Adrenal gland (tissue), 12 donors: Measurements from ENCODE around the gene SYNE1. TPM values are rescaled to one million over a fixed set of nuclear protein-coding genes. Genes with fewer than 3 reads are reported as not detected.
A peak's percentile ranks its signal among the peaks of the same experiment; 100 is the strongest.

Source experiments
- DNase-seq, 7 donors: peaks; one replicate each; pipeline ENCODE4 v3.0.0-alpha.2; 2019 to 2020
- H3K27ac ChIP-seq, 5 donors: fragments of 200-600 bp; sonication (generic) in 4 of 5; 1 replicate in 3 of 5; 2 replicates in 2 of 5; pipeline versions ENCODE4 v1.5.1 to v1.8.0; 2016 to 2020; ENCODE audit warnings: mild to moderate bottlenecking in 1 of 5
- H3K27me3 ChIP-seq: fragments of 200-600 bp; 2 replicates; pipeline ENCODE4 v1.8.0; 2021
- H3K36me3 ChIP-seq, 2 donors: fragments of 200-600 bp; replicated peaks in 1 of 2; 1 replicate in 1 of 2; 2 replicates in 1 of 2; pipeline versions ENCODE4 v1.5.1 to v1.8.0; 2018 to 2022
- H3K4me1 ChIP-seq, 2 donors: fragments of 200-600 bp; replicated peaks in 1 of 2; 1 replicate in 1 of 2; 2 replicates in 1 of 2; pipeline versions ENCODE4 v1.5.1 to v1.8.0; 2018 to 2021
- H3K4me3 ChIP-seq, 4 donors: fragments of 200-600 bp; sonication (generic) in 3 of 4; one replicate each; pipeline ENCODE4 v1.5.1; 2016 to 2018
- H3K9me3 ChIP-seq, 3 donors: fragments of 200-600 bp; sonication (generic) in 1 of 3; replicated peaks in 1 of 3; 1 replicate in 2 of 3; 2 replicates in 1 of 3; pipeline versions ENCODE4 v1.5.1 to v1.8.0; 2016 to 2021
- CTCF ChIP-seq, 6 experiments: fragments of 450-650 bp in 4 of 6; fragments of 200-600 bp in 2 of 6; sonication (generic) in 1 of 6; IDR thresholded peaks; 1 replicate in 5 of 6; 2 replicates in 1 of 6; pipeline versions ENCODE4 v1.5.1 to v1.8.0; 2016 to 2021; ENCODE audit warnings: antibody characterized with exemption in 6 of 6, mild to moderate bottlenecking in 2 of 6, moderate library complexity in 1 of 6
- POLR2A ChIP-seq, 2 donors: fragments of 450-650 bp; IDR thresholded peaks; one replicate each; pipeline ENCODE4 v1.6.1; 2017; ENCODE audit warnings: antibody characterized with exemption in 2 of 2, mild to moderate bottlenecking in 2 of 2, moderate library complexity in 1 of 2
- WGBS, 4 donors: extraction: QIAGEN DNeasy Blood & Tissue Kit in 2 of 4; methylation state at CpG; one replicate each; pipeline versions ENCODE4 v1.1.5 to v1.1.7; 2013 to 2017; 5-methylcytosine and 5-hydroxymethylcytosine counted together
- intact Hi-C, 2 donors: fragments of 100-400 bp; cut with DNase I; formaldehyde crosslinking; loops; one replicate each; pipeline versions ENCODE4 v1.14.1 to v1.15.0; 2022 to 2023
- polyA plus RNA-seq, 3 donors: library from polyadenylated mRNA; stranded (reverse); fragments of 200-250 nt in 2 of 3; fragments of 350-450 nt in 1 of 3; fragmentation: Illumina TruSeq in 1 of 3; extraction: RNeasy Lipid Tissue Mini Kit (QIAGEN cat#74804) in 1 of 3; gene quantifications; one replicate each; pipeline ENCODE4 v1.2.3, GENCODE V29; 2013 to 2014
- total RNA-seq, 9 donors: library from RNA; depleted of rRNA in 4 of 9; stranded (reverse); fragments of >200 nt in 4 of 9; fragments of 120-200 nt in 1 of 9; fragmentation: NEBNext Ultra II Directional in 1 of 9; extraction: Animal tissue kit (Norgen Biotek cat#: 25700) in 1 of 9; gene quantifications; one replicate each; pipeline versions ENCODE4 v1.1.0 to v1.2.4, GENCODE V29; 2013 to 2023
- donor health status: healthy with polysubstance abuse.
- donor health status: Bipolar disorder and iron deficiency.
- donor health status: DM: yes; HTN: yes; CAD: no.
- donor health status: DM: no; HTN: no; CAD: no.
- donor health status: DM: no; HTN: no; CAD: no.
- donor health status: DM: yes; HTN: yes; CAD: no.

SYNE1 gene
- total and polyA plus RNA-seq, 12 donors = 29.0 to 170 (median 93.1) TPM

GRCh38 chr6:152173957-152174356, 463.2 kb downstream of the SYNE1 start:
- H3K27ac ChIP-seq = no peak overlapping the region
- H3K4me3 ChIP-seq = no peak overlapping the region
- 66 to 81% (median 68%) methylated on average over 2 of the region's 2 CpGs for WGBS, 4 donors
- H3K27me3 ChIP-seq = no peaks in the 10 kb centered on the region
- H3K4me1 ChIP-seq = peaks cover 7 to 11% of the 10 kb centered on the region in 2 donors
- H3K9me3 ChIP-seq = no peaks in the 10 kb centered on the region
- peaks cover 0 to 17% of the 10 kb centered on the region in 2 donors for H3K36me3 ChIP-seq
- intact Hi-C loops = no loop called here
- DNase-seq = no peak
- no peak for TF ChIP-seq POLR2A (IDR thresholded peaks at IDR 0.05)
- TF ChIP-seq CTCF (IDR thresholded peaks at IDR 0.05) = no peak

GRCh38 chr6:152173321-152173720, 463.8 kb downstream of the SYNE1 start:
- Histone ChIP-seq H3K4me3 (no peak overlapping the region), H3K4me1 (peaks cover 7 to 11% of the 10 kb centered on the region in 2 donors), H3K27ac (no peak overlapping the region), H3K36me3 (peaks cover 0 to 17% of the 10 kb centered on the region in 2 donors), H3K27me3 (no peaks in the 10 kb centered on the region), H3K9me3 (no peaks in the 10 kb centered on the region)
- TF ChIP-seq CTCF (IDR thresholded peaks at IDR 0.05) (no peak), POLR2A (IDR thresholded peaks at IDR 0.05) (no peak)
- 89 to 95% (median 92%) methylated on average over 4 of the region's 4 CpGs for WGBS, 4 donors
- DNase-seq = no peak
- intact Hi-C loops = no loop called here

- WGBS, 4 donors = 62 to 67% (median 64%) methylated on average over 13 of the region's 13 CpGs
- intact Hi-C loops = no loop called here
These were observed 466.2 kb downstream of the SYNE1 start for GRCh38 chr6:152170702-152171667.

More at GRCh38 chr6:152170702-152171667, 466.2 kb downstream of the SYNE1 start:
- peak in 5 of 7 donors; percentile 24 to 57 (median 46) for DNase-seq
- TF ChIP-seq CTCF (IDR thresholded peaks at IDR 0.05) (no peak), POLR2A (IDR thresholded peaks at IDR 0.05) (peak in 1 of 2 donors; percentile 44)
- H3K4me1 ChIP-seq = peaks cover 7 to 16% of the 10 kb centered on the region in 2 donors
- H3K4me3 ChIP-seq = no peak overlapping the region
- H3K27ac ChIP-seq = peak overlapping the region; percentile 49 to 80 (median 71)
- H3K36me3 ChIP-seq = peaks cover 0 to 17% of the 10 kb centered on the region in 2 donors
- H3K27me3 ChIP-seq = no peaks in the 10 kb centered on the region
- H3K9me3 ChIP-seq = peaks cover 0 to 4% (median 0%) of the 10 kb centered on the region in 3 donors
